Gastroesophageal sphincter (tissue), 3 donors: ENCODE data around the gene REST.

Source experiments
- CTCF ChIP-seq, 4 experiments: fragments of 200-600 bp in 2 of 4; fragments of 450-650 bp in 2 of 4; sonication (generic) in 1 of 4; IDR thresholded peaks; one replicate each; pipeline ENCODE4 v1.5.1; 2017 to 2019; ENCODE audit warnings: antibody characterized with exemption in 4 of 4, mild to moderate bottlenecking in 2 of 4, moderate library complexity in 2 of 4
- EP300 ChIP-seq: sonication (generic); formaldehyde crosslinking; IDR thresholded peaks from one replicate; pipeline ENCODE4 v1.6.1; 2017; ENCODE audit warnings: antibody characterized with exemption, mild to moderate bottlenecking
- POLR2A ChIP-seq, 2 donors: fragments of 450-650 bp; IDR thresholded peaks; one replicate each; pipeline ENCODE4 v1.6.1; 2017; ENCODE audit warnings: antibody characterized with exemption in 2 of 2, mild to moderate bottlenecking in 2 of 2, moderate library complexity in 1 of 2
- POLR2AphosphoS5 ChIP-seq: sonication (generic); formaldehyde crosslinking; IDR thresholded peaks from one replicate; pipeline ENCODE4 v1.6.1; 2017; ENCODE audit warnings: antibody characterized with exemption

GRCh38 chr4:56979421-56980072 is 71.8 kb downstream of the REST start:
- TF ChIP-seq CTCF (IDR thresholded peaks at IDR 0.05) = no peak
- TF ChIP-seq POLR2AphosphoS5 = no peak
- no peak for TF ChIP-seq POLR2A (IDR thresholded peaks at IDR 0.05)
- no peak for TF ChIP-seq EP300
